Upper lobe of left lung (tissue), 4 donors: ENCODE results near the gene ANXA6.

Experiments used
- EP300 ChIP-seq, 4 donors: sonication (generic); formaldehyde crosslinking; IDR thresholded peaks; one replicate each; pipeline ENCODE4 v1.5.1; 2017; ENCODE audit warnings: antibody characterized with exemption in 4 of 4, control low read depth in 2 of 4
- POLR2A ChIP-seq, 4 donors: fragments of 450-650 bp; IDR thresholded peaks; one replicate each; pipeline ENCODE4 v1.5.1; 2016 to 2017; ENCODE audit warnings: antibody characterized with exemption in 4 of 4, mild to moderate bottlenecking in 2 of 4
- POLR2AphosphoS5 ChIP-seq, 2 donors: sonication (generic); formaldehyde crosslinking; IDR thresholded peaks; one replicate each; pipeline ENCODE4 v1.5.1; 2017; ENCODE audit warnings: antibody characterized with exemption in 2 of 2
- TF ChIP-seq, protein P1 (sequence below), 6 experiments: fragments of 450-650 bp in 4 of 6; fragments of 200-600 bp in 2 of 6; sonication (generic) in 2 of 6; IDR thresholded peaks; one replicate each; pipeline ENCODE4 v1.5.1; 2016 to 2019; ENCODE audit warnings: antibody characterized with exemption in 6 of 6

DNA sequence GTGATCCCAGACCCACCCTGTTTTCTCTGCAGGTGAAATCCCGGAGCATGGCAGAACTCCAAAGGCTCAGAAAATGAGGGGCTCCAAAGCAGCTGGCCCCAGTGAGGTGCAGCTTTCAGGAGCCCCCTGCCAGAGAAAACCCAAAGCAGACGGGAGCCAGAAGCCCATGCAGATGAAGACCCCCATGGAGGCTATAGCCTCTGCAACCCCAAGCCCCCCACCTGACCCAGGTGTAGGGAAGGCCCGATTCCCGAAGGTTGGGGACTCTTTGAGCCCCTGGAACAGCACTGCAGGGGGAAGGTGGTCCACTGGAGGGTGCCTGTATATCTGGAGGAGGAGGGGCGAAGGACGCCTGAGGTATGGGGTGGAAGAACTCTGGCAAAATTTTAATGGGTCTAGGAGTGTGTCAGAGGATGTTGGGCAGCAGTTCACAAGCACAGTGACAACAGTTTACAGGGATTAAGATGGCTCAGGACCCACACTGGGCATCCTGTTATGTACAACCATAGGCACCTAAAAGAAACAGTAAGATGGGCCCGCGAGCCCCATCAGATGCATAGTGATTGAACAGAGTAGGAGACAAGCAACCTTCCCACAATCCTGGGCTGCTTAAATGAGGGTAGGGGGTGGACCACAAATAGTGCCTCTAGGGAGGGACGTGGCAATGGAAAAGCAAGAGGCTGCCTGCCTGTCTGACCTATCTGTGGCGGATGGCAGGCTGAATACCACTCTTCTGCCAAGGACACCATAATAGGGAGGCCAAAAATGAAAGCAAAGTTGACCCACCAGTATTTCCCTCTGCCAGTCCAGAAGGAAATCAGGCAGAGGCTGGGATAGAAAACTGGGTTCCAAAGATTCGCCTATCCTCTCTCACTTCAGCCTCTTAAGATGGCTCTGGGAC, 16.4 kb upstream of the ANXA6 start:
- TF ChIP-seq, protein P1, sequence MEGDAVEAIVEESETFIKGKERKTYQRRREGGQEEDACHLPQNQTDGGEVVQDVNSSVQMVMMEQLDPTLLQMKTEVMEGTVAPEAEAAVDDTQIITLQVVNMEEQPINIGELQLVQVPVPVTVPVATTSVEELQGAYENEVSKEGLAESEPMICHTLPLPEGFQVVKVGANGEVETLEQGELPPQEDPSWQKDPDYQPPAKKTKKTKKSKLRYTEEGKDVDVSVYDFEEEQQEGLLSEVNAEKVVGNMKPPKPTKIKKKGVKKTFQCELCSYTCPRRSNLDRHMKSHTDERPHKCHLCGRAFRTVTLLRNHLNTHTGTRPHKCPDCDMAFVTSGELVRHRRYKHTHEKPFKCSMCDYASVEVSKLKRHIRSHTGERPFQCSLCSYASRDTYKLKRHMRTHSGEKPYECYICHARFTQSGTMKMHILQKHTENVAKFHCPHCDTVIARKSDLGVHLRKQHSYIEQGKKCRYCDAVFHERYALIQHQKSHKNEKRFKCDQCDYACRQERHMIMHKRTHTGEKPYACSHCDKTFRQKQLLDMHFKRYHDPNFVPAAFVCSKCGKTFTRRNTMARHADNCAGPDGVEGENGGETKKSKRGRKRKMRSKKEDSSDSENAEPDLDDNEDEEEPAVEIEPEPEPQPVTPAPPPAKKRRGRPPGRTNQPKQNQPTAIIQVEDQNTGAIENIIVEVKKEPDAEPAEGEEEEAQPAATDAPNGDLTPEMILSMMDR (IDR thresholded peaks at IDR 0.05) = no peak
- TF ChIP-seq POLR2A (IDR thresholded peaks at IDR 0.05) = no peak
- no peak for TF ChIP-seq POLR2AphosphoS5 (IDR thresholded peaks at IDR 0.05)
- no peak for TF ChIP-seq EP300 (IDR thresholded peaks at IDR 0.05)
